Measurements from ENCODE around the gene PRRX2.

The PRRX2 gene

DNA sequence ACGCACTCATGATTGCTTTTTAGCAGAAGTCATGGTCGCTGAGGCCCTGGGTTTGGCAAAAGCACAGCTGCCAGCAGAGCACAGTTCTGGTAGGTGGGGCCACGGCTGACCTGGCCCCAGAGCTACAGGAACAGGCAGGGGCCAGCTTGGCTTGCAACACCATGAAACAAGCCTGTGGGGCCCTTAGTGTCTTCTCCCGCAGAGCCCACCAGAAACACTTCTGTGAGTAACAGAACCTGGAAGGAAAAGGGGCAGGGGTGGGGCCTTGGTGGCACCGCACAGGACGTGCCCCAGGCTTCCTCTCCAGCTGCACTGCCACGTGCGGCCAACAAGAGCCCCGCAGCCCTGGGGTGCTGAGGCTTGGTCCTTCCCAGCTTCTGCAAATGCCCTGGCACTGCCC lies 28.3 kb upstream of the PRRX2 start:
- no peak for DNase-seq

DNA sequence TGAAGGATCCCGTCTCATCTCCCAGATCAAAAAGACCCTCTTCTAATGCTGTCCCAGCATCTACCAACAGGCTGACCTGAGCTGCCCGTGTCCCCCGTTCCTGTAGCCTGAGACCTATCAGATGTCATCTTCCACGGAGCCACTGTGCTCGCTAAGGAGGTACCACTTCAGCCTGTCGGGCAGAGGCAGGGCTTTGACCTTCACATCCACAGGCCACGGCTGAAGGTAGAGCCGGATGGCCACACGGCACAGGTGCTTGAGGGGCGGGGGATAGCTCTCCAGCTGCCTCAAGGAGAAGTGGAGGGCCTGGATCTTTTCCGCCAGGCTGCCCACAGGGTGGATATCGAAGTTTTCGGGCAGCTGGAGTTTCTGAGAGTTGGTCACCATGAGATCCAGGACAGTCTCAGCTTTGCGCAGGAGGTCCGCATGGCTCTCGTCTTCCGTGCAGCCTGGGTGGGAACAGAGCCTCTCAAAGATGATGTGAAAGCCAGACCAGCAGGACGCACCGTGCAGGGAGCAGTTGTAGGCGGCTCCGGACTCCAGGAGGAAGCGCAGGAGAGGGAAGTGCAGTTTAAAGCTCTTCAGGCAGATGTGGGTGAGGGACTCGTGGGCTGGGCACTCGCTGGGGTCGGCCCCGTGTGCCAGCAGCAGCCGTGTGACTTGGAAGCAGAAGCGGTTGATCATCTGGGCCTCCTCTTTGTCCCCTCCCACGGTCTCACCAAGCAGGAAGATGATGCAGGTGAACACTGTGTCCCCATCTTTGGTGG lies 27.6 kb upstream of the PRRX2 start:
- no peak for DNase-seq

DNA sequence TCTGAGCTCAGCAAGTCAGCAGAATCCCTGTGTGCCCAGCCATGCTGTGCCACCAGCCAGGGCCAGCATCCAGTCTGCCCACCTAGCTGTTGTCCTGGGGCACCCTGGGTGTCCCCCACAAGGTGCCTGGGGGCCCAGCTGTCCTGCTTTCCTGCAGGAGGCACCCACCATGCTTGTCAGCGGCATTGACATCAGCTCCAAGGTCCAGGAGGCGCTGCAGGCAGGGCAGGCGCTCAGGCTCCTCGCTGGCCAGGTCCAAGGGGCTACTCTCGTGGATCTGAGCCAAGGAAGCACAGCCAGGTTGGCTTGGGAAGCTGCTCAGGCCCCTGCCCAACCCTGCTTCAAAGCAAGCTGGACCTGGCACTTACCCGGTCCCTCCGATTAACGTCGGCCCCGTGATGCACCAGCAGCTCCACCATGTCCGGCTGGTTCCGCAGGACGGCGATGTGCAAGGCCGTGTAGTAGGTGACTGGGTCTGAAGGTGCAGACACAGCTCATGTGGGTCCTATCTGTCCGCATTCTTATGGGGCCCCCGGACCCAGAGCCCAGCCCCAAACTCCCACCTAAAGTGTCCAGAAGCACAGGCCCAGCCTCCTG lies 26.3 kb upstream of the PRRX2 start:
- no peak for DNase-seq

DNA sequence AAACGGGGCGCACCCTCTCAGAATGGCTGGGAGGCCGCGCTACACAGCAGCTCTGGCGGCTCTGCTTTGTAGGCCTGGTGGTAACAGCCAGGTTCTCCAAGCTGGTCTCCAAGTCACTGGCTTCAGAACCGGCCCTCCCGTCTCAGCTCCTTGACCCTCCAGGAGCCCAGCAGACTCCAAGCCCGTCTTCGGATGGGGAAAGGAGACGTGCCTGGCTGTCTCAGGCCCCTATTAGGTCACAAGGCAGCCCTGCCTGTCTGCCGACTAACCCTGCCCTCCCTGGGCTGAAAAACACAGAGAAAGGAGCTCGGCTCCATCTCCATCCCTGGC lies 25.7 kb upstream of the PRRX2 start:
- DNase-seq = no peak

DNA sequence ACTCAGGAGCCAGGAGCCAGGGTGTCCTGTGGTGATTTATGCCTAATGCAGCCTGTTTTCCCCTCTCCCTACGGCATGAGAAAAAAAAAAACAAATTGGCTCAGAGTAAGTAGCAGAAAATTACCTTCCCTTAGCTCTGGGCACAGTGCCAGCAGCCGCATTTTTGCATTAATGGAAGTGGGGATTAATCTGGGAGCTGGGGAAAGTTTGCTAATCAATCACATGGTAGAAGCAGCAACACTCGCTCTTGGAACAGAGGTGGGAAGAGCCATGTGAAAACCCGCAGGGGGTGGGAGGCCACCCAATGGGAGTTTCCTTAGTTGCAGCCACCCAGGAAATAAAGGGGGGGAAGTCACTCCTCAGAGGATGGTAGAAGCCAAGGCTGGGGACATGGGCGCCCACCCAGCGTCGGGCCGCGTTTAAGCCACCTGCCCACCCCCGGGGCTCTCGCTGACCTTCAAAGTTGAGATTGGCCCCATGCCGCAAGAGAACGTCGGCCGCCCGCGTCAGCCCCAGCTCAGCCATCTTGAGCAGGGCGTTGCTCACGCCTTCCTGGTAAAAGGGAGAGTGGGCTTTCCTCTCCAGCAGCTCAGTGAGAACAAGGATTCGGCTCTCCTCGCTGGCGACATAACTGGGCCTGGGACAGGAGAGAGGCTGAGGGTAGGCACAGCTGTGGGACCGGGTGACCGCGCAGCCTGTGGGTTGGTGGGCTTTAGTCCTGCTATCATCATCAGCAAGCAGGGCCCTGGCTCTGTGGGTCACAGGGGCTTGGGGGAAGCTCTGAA lies 25.2 kb upstream of the PRRX2 start:
- DNase-seq = no peak

DNA sequence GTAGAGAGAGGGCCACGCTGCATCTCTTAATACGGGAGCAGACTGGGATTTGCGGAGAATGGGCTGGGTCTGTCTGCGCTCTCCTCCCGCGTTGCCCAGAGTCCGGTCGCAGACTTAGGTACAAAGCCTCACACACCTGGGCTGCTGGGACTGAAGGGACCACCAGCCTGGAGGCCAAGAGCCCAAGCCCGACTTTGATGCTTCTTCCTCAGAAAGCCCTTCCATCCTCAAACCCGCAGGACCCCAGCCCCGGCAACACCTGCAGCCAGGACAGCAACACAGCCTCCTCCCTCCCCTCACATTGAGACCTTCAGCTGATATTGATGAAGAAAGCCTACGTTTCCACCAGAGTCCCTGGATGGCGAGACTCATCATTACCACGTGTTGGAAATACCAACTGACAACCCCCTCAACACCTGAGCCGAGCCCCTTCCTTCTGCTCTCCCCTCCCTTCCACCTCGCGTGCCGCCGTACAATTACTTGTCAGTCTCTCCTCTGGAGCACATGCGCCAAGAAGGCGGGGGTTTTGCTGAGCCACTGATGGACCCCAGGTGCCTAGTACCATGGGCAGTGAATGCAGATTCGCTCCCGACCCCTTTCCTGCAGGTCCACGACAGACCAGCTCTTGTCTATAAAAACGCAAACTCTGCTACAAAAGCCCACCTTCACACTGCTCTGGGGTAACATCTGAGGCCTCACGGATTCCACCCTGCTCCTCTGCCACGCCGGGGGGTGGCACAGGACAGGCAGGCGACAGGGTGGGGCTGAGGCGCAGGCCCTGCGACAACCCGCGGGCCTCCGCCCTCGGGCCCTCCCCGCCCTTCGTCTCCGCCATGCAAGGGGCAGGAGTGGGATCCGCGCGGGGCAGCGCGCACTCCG lies 24.3 kb upstream of the PRRX2 start:
- no peak for DNase-seq

DNA sequence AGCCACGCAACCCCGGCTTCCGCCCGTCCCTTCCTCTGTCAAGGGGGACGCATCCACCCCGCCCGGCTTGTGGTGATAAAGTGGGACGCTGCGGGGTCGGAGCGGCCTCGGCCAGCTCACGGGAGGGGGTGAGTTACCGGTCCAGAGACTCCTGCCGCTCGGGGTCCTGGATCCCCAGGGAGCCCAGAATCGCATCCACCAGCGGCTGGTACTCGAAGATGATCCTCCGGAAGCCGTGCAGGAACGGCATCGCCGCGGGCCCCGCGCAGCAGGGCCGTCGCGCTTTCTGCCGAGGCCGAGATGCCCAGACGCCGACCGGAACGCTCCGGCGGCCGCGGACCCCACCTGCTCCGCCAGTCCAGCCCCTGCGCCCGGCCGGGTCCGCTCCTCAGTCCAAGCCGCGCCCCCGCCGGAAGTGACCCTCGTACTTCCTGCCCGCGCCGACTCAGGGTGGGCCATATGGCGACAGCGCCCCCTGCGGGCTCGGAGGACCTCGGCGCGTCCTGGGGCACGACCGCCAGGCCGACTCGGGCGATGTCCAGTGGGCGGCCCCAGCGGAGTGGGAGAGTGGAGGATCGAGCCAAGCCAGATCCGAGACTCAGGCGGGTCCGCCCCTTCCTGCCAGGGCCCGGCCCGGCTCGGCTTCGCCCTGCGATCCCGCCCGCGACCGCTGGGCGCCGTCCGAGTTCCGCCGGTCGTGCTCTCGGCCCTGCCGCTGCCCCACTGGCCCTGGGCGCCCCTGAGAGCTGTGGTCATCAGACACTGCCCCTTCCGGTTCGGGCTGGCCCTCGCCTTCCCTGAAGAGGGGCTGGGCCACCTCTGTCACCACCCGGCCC lies 23.5 kb upstream of the PRRX2 start, which contains the start of gene ASB6:
Gene ASB6, minus strand, starts transcription at position 402 of the 836 bp plus-strand sequence. Its CDS starts 152 bp downstream, at position 250.
- DNase-seq = peak; percentile 96

DNA sequence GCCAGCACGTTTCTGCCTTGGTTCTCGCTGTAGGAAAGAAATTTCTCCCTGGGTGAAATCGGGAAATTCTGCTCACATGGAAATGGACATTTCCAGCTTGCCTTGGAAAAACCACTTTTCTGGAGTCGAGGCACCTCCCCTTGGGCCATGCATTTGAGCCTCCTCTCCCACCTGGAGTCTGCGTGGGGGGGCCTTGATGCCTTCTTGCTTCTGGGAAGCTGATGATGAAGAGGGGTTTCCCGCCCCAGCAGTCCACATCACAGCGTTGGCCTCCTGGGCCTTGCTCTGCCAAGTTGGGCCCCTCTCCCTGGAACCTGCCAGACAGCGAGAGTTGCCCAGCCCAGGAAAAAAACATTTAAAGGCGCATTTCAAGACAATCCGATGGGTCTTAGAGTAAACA lies 21.7 kb upstream of the PRRX2 start:
- no peak for DNase-seq

DNA sequence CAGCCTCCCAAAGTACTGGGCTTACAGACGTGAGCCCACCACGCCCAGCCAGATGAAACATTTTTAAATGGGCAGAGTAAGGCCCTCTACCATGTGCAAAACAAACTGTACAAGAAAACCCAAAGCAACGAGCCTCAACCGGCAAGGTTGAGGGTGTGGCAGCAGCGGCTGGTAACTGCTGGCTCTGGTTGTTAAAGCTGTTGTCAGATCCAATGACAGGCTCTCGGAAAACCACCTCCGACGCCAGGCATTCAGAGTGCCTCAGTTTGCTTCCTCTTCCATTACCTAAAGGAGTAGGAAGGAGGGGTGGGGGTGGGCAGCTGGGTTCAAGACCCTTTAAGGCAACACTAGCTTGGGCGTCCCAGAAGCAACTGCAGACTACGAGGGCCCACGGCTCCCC lies 21.1 kb upstream of the PRRX2 start:
- DNase-seq = no peak

DNA sequence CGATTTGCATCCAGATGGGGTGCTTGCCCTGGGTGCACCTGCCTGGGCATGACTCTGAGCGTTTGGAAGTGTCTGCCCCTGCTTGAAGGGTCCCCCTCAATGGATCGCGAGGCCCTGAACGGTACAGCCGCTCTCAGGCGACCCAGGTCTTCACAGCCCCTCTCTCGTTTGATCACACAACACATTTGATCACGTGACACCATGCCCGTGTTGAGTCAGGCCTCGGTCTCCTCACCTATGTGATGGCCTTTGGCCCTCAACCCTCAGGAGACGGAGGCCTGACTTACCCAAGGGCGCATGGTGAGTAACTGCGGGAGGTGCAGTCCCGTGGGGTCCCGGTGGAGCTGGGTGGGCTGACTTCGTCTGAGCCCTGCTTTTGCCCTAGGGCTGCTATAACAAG lies 20.5 kb upstream of the PRRX2 start:
- no peak for DNase-seq

DNA sequence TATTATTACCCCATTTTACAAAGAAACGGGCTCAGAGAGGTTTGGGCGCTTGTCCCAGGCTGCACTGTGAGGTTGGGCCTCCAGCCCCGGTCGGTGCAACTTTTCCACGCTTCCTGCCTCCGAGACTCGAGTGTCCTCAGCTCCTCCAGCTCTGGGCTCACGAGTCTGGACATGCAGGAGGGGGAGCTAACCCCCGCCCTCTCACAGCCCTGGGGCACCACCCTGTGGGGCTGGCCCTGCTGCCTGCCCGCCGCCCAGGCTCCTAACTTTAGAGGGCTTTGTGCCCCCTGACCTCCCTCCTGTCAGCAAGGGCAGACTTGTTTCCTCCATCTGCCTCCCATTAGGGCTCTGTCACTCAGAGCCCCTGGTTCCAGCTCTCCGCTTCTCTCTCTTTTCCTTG lies 19.2 kb upstream of the PRRX2 start:
- no peak for DNase-seq

DNA sequence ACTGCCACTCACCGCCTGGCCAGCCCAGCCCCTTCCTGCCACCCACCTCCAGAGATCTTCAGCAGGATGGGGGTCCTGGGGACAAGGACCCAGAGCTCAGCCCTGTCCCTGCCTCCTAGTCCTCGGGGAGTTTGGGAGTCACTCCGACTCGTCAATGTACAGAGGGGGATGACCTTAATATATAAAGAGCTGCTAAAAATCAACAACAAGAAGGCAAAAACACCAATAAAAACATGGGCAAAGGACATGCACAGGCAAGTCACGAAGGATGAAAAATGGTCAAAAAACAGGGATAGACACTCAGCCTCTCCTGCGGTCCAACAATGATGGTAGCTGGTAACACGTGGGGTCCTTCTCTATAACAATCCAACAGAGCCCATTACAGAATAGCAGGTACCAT lies 18.8 kb upstream of the PRRX2 start:
- no peak for DNase-seq

DNA sequence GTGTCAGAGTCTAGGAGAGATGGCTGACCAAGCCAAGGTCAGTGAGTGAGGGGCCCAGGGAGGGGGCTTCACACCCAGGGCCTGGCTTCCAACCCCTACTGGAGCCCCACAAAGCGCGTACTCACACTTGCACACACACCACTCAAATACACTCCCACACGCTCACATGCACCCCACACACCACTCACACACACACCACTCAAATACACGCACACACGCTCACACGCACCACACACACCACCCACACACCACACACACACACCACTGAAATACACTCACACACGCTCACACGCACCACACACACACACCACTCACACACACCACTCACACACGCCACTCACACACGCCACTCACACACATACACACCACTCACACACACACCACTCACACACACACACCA lies 17.8 kb upstream of the PRRX2 start:
- no peak for DNase-seq

DNA sequence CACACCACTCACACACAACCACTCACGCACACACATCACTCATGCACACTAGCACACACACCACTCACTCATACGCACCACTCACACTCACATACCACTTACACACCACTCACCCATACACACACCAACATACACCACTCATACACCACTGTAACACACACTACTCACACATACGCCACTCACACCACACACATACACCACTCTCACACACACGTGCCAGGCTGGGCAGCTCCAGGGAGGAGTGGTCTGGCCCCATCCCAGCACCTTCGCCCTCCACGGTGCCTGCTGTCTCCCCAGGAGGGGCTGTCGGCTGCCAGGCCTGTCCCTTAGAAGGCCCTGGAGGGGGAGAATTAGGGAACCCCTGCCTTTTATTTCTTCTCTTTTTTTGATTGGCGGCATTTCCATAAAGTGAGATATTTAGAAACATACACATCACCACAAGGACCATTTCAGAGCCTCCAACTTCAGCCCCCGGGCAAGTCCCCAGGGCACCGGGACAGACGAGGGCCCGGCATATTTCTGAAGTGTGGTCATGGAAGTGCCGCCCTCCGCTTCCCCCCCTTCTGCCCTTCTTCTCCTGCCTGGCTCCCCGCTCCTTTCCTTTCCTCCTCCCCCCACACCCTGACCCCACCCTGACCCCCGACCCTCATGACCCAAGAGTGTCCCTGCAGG lies 17.2 kb upstream of the PRRX2 start:
- no peak for DNase-seq

DNA sequence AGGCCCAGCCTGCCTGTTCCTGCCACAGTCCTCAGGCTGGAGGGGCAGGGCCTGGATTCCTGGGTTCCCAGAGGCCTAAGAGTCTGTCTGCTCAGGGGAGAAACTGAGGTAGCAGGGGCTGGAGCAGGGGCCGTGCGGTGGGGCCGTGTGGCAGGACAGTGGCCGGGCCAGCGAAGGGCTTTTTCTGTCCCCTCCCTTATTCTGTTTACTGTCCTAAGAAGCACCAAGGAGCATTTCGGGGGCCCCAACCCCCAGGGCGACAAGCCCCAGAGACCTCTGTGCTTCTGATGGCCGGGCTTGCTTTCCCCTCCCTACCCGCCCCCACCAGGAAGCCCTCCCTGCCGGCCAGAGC lies 16.7 kb upstream of the PRRX2 start:
- no peak for DNase-seq

DNA sequence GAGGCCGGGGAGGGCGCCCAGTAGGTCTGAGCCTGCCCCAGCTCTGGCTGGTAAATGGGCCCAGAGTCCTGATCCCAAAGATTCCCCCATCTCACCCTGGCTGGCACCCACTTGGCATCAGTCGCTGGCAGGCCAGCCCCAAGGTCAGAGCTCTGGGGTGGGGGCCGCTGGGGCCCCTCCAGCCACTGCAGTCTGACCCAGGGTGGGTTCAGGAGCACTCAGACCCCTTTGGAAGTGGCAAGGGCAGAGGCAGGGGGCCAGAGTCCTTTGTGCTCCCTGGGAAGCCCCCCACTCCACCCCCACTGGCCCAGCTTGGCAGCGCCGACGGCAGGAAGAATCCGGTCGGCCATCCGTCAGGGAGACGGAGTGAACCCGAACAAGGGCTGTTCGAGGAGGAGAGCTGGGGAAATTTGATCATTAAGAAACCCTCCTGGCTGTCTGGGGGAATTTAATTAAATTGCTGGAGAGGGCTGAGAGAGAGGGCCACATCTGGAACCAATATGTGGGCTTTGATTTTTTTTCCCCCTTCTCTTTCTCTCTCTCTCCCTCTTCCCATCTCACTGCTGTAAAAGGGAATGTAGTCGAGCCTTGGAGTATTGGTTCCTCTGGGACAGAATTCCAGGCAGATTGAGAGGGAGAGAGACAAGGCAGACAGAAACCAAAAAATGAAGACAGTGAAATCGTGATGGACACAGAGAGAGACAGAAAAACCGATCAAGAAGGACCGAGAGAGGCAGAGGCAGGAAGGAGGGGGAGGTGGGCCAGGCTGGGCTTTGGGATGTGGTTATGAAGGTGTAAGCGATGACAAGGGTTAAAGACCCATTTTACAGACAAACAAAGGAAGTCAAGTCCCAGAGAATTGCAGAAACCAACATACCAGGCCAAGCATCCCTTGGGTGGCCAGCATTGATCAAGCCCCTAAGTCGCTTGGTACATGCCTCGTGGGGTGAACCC lies 15.4 kb upstream of the PRRX2 start:
- no peak for DNase-seq

DNA sequence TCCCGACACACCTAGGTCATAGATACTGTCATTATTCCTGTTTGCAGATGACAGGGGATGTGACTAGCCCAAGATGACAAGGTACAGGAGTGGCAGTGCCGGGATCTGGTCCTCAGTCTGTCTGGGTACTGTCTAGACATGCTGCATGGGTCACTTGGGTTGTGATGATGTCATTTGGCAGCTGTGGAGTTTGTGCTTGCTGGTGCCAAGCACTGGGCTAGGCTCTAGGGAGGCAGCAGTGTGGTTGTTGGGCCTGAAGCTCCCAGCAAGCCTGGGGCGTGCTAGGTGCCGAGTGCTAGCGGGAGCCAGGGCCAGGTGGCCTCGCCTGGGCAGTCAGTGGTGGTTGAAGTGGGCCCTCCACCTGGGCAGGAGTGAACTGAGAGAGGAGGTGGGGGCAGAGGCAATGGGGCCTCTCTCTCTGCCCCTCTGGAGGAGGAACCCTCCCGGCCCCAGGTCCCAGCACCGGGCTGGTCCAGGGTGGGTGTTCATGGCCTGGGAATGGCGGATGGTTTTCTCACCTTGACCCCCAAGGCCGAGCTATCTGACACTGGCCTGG lies 14.7 kb upstream of the PRRX2 start:
- DNase-seq = no peak

DNA sequence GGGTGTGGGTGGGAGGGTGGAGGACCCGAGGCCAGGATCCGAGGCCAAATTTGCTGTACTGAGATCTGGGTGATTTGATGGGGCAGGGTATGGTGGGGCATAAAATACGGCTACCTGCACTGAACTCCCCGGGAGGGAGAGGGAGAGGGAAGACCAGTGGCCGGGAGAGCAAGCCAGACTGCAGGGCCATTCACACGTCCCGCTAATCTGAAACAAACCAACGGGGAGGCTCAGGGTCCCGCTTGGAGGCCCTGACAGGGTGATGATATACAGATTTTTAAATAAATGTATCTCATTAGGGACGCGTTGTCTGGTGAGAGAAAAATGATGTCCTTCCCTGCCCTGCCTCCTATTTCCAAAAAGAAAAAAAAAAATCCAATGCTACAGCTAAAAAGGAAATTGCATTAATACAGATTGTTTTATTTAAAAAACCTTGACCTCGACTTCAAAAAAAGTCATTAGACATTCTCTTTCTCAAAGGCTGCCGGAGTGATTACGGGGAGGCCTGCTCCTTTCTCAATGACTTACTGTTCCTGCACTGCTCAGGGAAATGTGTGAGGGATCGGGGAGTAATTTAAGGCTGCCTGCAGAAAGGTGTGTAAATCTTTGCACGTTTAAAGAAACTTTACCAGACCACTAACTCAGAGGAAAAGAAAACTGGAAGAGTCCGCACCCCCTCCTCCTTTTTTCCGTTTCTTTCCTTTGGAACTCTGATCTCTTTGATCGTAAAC lies 11.5 kb upstream of the PRRX2 start:
- DNase-seq = no peak

DNA sequence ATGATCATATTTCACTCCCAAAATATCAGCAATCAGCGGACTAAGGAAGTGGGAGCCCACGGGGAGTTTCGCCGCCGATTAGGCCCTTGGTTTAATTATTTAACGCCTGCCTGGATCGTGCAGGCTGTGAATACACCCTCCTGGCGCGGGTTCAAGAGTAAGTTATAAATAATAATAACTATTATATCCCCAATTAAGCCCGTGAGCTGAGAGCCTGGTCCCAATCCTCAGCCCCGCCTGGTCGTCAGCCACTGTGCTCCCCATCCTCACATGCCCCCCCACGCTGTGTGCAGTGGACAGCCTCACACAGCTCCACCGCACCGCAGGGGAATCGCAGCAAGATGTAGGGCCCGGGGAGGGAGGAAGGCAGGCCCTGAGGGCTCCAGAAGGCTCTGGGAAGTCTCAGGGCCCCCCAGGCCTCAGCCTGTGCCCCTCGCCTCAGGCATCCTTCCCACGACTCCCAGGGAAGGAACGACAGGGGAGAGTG lies 10.8 kb upstream of the PRRX2 start:
- no peak for DNase-seq

Measured in activated CD4-positive, alpha-beta T cell treated with anti-CD3 and anti-CD28 coated beads, Interleukin-10, Interleukin-2, amounts not matched to agents 100 ng/mL and 50 ng/mL, durations not matched to agents 16 hours and 8 hours (primary cell).